HG02571 (cell line): ENCODE measurements around the gene SMAD9.

Experiments used
- ATAC-seq: cut with Tn5 transposase; IDR thresholded peaks from one replicate; pipeline ENCODE4 v1.9.1; 2021; ENCODE audit warnings: mild to moderate bottlenecking, moderate library complexity; ENCODE audit not compliant: unreplicated experiment

SMAD9 gene

GRCh38 chr13:36919833-36920615 is at the start of gene SMAD9:
TSS of gene SMAD9 (minus strand) at chr13:36920238. CDS start at chr13:36879689, 40,549 bp downstream.
- no peak for ATAC-seq

GRCh38 chr13:36966404-36966803 is 46.4 kb upstream of the SMAD9 start:
- ATAC-seq: no peak

GRCh38 chr13:36965767-36966166 is 45.7 kb upstream of the SMAD9 start:
- ATAC-seq: no peak

GRCh38 chr13:36959456-36960116 is 39.5 kb upstream of the SMAD9 start:
- no peak for ATAC-seq

- ATAC-seq: no peak
These were observed 34.5 kb upstream of the SMAD9 start for GRCh38 chr13:36954542-36954941.

- no peak for ATAC-seq
These were observed 30.9 kb upstream of the SMAD9 start for GRCh38 chr13:36950920-36951319.

GRCh38 chr13:36950330-36950729 is 30.3 kb upstream of the SMAD9 start:
- ATAC-seq: no peak

- no peak for ATAC-seq
These were observed 25.0 kb upstream of the SMAD9 start for GRCh38 chr13:36945078-36945477.

- ATAC-seq: no peak
These were observed 5.6 kb upstream of the SMAD9 start for GRCh38 chr13:36925603-36926002.

- ATAC-seq: no peak
These were observed 4.0 kb upstream of the SMAD9 start for GRCh38 chr13:36924001-36924400.

- ATAC-seq: no peak
These were observed 1.7 kb upstream of the SMAD9 start for GRCh38 chr13:36921631-36922301.

GRCh38 chr13:36920616-36921185 is 663 bp upstream of the SMAD9 start:
- ATAC-seq: no peak

GRCh38 chr13:36919171-36919832 is 736 bp downstream of the SMAD9 start:
- no peak for ATAC-seq

GRCh38 chr13:36918246-36919131 is 1.5 kb downstream of the SMAD9 start:
- no peak for ATAC-seq

- ATAC-seq: no peak
These were observed 2.7 kb downstream of the SMAD9 start for GRCh38 chr13:36917311-36917710.

- ATAC-seq: no peak
These were observed 4.0 kb downstream of the SMAD9 start for GRCh38 chr13:36915896-36916640.

- ATAC-seq: no peak
These were observed 4.9 kb downstream of the SMAD9 start for GRCh38 chr13:36915106-36915505.

GRCh38 chr13:36914648-36915047 is 5.4 kb downstream of the SMAD9 start:
- ATAC-seq: no peak

- no peak for ATAC-seq
These were observed 6.6 kb downstream of the SMAD9 start for GRCh38 chr13:36913463-36913862.
